ENCODE results near the gene TRPM7.

- TF ChIP-seq SUZ12 (IDR thresholded peaks at IDR 0.05) (no peak), PKNOX1 (IDR thresholded peaks at IDR 0.05) (no peak), SP1 (IDR thresholded peaks at IDR 0.05) (no peak), ARNT (IDR thresholded peaks at IDR 0.05) (no peak), BHLHE40 (IDR thresholded peaks at IDR 0.05; ENCODE audit: borderline replicate concordance) (no peak), ZNF384 (IDR thresholded peaks at IDR 0.05) (no peak)
Measured at GRCh38 chr15:50653156-50653743, 33.3 kb downstream of the TRPM7 start.

All from HEK293T (cell line).